C4-2B (cell line): ENCODE measurements around the gene IL1R1.
A peak's percentile ranks its signal among the peaks of the same experiment; 100 is the strongest.

Experiments
- H3K27ac ChIP-seq: fragments of 450-650 bp; 2 replicates; pipeline ENCODE4 v1.5.1; 2017
- CTCF ChIP-seq: fragments of 450-650 bp; conservative IDR thresholded peaks from 2 replicates; pipeline ENCODE4 v1.5.1; 2017; ENCODE audit warnings: mild to moderate bottlenecking
- ZFX ChIP-seq: fragments of 450-650 bp; IDR thresholded peaks from 2 replicates; pipeline ENCODE4 v1.6.1; 2017

IL1R1 gene

GRCh38 chr2:102187496-102188150, 45.1 kb downstream of the IL1R1 start:
- no peak for TF ChIP-seq CTCF
- H3K27ac ChIP-seq, result no peak overlapping the region

GRCh38 chr2:102190430-102191107, 48.0 kb downstream of the IL1R1 start:
- TF ChIP-seq ZFX (no peak), CTCF (no peak)
- no peak overlapping the region for H3K27ac ChIP-seq

GRCh38 chr2:102191501-102191900, 49.0 kb downstream of the IL1R1 start:
- TF ChIP-seq CTCF (no peak), ZFX (no peak)
- no peak overlapping the region for H3K27ac ChIP-seq

GRCh38 chr2:102193074-102193473, 50.5 kb downstream of the IL1R1 start:
- no peak for TF ChIP-seq ZFX
- no peak for TF ChIP-seq CTCF
- no peak overlapping the region for H3K27ac ChIP-seq

- TF ChIP-seq ZFX, result no peak
- TF ChIP-seq CTCF, result no peak
- no peak overlapping the region for H3K27ac ChIP-seq
These were observed 52.2 kb downstream of the IL1R1 start for GRCh38 chr2:102194609-102195268.

GRCh38 chr2:102197389-102198137, 55.0 kb downstream of the IL1R1 start:
- H3K27ac ChIP-seq, result peak overlapping the region; percentile 59
- TF ChIP-seq CTCF (no peak), ZFX (no peak)
